Measurements from ENCODE around the gene ADD3. TPM values are rescaled to one million over a fixed set of nuclear protein-coding genes. Genes with fewer than 3 reads are reported as not detected.

The ADD3 gene
- total and polyA plus RNA-seq, 11 donors = 28.8 to 659 (median 97.1) TPM

- TF ChIP-seq CTCF (IDR thresholded peaks at IDR 0.05) = no peak
- no peak for TF ChIP-seq POLR2A (IDR thresholded peaks at IDR 0.05)
- Histone ChIP-seq H3K4me1 (peaks cover 3 to 70% (median 54%) of the 10 kb centered on the region in 12 donors), H3K9me3 (no peaks in the 10 kb centered on the region), H3K36me3 (no peaks in the 10 kb centered on the region), H3K27ac (peak overlapping the region in 6 of 12 donors; percentile 0 to 48 (median 32)), H3K27me3 (no peaks in the 10 kb centered on the region), H3K4me3 (no peak overlapping the region)
- intact Hi-C loops (cut with DNase I) = no loop called here
- DNase-seq (no peak), ATAC-seq (peak in 3 of 4 donors; percentile 38 to 52 (median 52))
- WGBS, 4 donors = 44 to 56% (median 51%) methylated on average over 6 of the region's 6 CpGs
These were observed 12.5 kb downstream of the ADD3 start for GRCh38 chr10:110020265-110020664.

GRCh38 chr10:110022716-110023504 is 15.1 kb downstream of the ADD3 start:
- Histone ChIP-seq H3K4me3 (no peak overlapping the region), H3K4me1 (peaks cover 0 to 43% (median 33%) of the 10 kb centered on the region in 12 donors), H3K9me3 (no peaks in the 10 kb centered on the region), H3K27me3 (no peaks in the 10 kb centered on the region), H3K36me3 (no peaks in the 10 kb centered on the region), H3K27ac (peak overlapping the region in 1 of 12 donors; percentile 32)
- DNase-seq (no peak), ATAC-seq (peak; percentile 17 to 53 (median 22))
- intact Hi-C loops (cut with DNase I) = no loop called here
- WGBS, 4 donors = 56 to 65% (median 60%) methylated on average over 2 of the region's 2 CpGs
- TF ChIP-seq CTCF (IDR thresholded peaks at IDR 0.05) (no peak), POLR2A (IDR thresholded peaks at IDR 0.05) (no peak)

- no peak for DNase-seq
- intact Hi-C loops (cut with DNase I) = no loop called here
- Histone ChIP-seq H3K9me3 (no peaks in the 10 kb centered on the region), H3K27ac (no peak overlapping the region), H3K36me3 (no peaks in the 10 kb centered on the region), H3K4me1 (peaks cover 0 to 43% (median 26%) of the 10 kb centered on the region in 12 donors), H3K4me3 (no peak overlapping the region), H3K27me3 (no peaks in the 10 kb centered on the region)
- TF ChIP-seq CTCF (IDR thresholded peaks at IDR 0.05) (no peak), POLR2A (IDR thresholded peaks at IDR 0.05) (no peak)
- WGBS, 4 donors = 70 to 77% (median 74%) methylated on average over 4 of the region's 4 CpGs
- ATAC-seq = no peak
These were observed 16.1 kb downstream of the ADD3 start for GRCh38 chr10:110023785-110024465.

- H3K4me1 ChIP-seq = peaks cover 6 to 46% (median 38%) of the 10 kb centered on the region in 12 donors
- no peak for TF ChIP-seq POLR2A (IDR thresholded peaks at IDR 0.05)
- peak overlapping the region in 1 of 12 donors; percentile 44 for H3K27ac ChIP-seq
- no peaks in the 10 kb centered on the region for H3K36me3 ChIP-seq
- no peak overlapping the region for H3K4me3 ChIP-seq
- DNase-seq (no peak), ATAC-seq (no peak)
- H3K27me3 ChIP-seq = no peaks in the 10 kb centered on the region
- WGBS, 4 donors = 75 to 85% (median 78%) methylated on average over 2 of the region's 2 CpGs
- H3K9me3 ChIP-seq = no peaks in the 10 kb centered on the region
- intact Hi-C loops (cut with DNase I) = no loop called here
These were observed 21.7 kb downstream of the ADD3 start for GRCh38 chr10:110029450-110029849.

All from heart left ventricle (tissue), 16 donors.